ENCODE data around the gene SUCLG2.

- no peak for TF ChIP-seq EZH2 (IDR thresholded peaks at IDR 0.05; ENCODE audit: insufficient read depth, poor library complexity, severe bottlenecking)
- TF ChIP-seq EZH2phosphoT487 (IDR thresholded peaks at IDR 0.05; ENCODE audit: insufficient read depth, low read depth): no peak
These were observed 265.7 kb downstream of the SUCLG2 start for GRCh38 chr3:67388738-67389137.
